Activated CD4-positive, alpha-beta T cell treated with anti-CD3 and anti-CD28 coated beads for 48 hours (primary cell): ENCODE results near the gene PFDN6.

ENCODE experiments used
- DNase-seq: peaks from one replicate; pipeline ENCODE4 v3.0.0-alpha.2; 2020

PFDN6 gene

GRCh38 chr6:33318426-33319073, 29.1 kb downstream of the PFDN6 start:
- no peak for DNase-seq

- DNase-seq, result no peak
Measured at GRCh38 chr6:33319939-33320314, 30.5 kb downstream of the PFDN6 start.

GRCh38 chr6:33320315-33321181, 31.1 kb downstream of the PFDN6 start:
- DNase-seq, result no peak

- no peak for DNase-seq
Measured at GRCh38 chr6:33321227-33321626, 31.8 kb downstream of the PFDN6 start.

GRCh38 chr6:33323623-33323948, 34.2 kb downstream of the PFDN6 start:
- no peak for DNase-seq

GRCh38 chr6:33324125-33324524, 34.7 kb downstream of the PFDN6 start:
- no peak for DNase-seq

GRCh38 chr6:33329058-33329457, 39.7 kb downstream of the PFDN6 start:
- no peak for DNase-seq

GRCh38 chr6:33330736-33331135, 41.3 kb downstream of the PFDN6 start:
- no peak for DNase-seq

- DNase-seq, result no peak
Measured at GRCh38 chr6:33333666-33334065, 44.3 kb downstream of the PFDN6 start.

- no peak for DNase-seq
Measured at GRCh38 chr6:33335916-33336315, 46.5 kb downstream of the PFDN6 start.

- DNase-seq, result no peak
Measured at GRCh38 chr6:33336495-33336894, 47.1 kb downstream of the PFDN6 start.

GRCh38 chr6:33339193-33339592, 49.8 kb downstream of the PFDN6 start:
- no peak for DNase-seq
